Cardiac muscle cell (in vitro differentiated cells and primary cell): ENCODE results near the gene TTC17. TPM values are rescaled to one million over a fixed set of nuclear protein-coding genes. Genes with fewer than 3 reads are reported as not detected.
A peak's percentile ranks its signal among the peaks of the same experiment; 100 is the strongest.
"Not testable (repeated sequence)": the region's sequence is repeated elsewhere in the genome, so short reads cannot be mapped to it uniquely, and the experiment has no call there.

Source experiments
- DNase-seq, 2 donors: peaks; one replicate each; pipeline versions ENCODE4 v3.0.0 to v3.0.0-alpha.2; 2010 to 2017; ENCODE audit warnings: low read depth in 1 of 2, low spot score in 1 of 2
- H3K27ac ChIP-seq: fragments of 200-600 bp; sonication (generic); 2 replicates; pipeline ENCODE4 v1.5.1; 2016
- H3K27me3 ChIP-seq: fragments of 200-600 bp; sonication (generic); 2 replicates; pipeline ENCODE4 v1.6.0; 2016; ENCODE audit warnings: control low read depth
- H3K36me3 ChIP-seq: fragments of 200-600 bp; sonication (generic); 2 replicates; pipeline ENCODE4 v1.5.1; 2016; ENCODE audit warnings: control low read depth
- H3K4me1 ChIP-seq: fragments of 200-600 bp; sonication (generic); 2 replicates; pipeline ENCODE4 v1.8.1; 2017; ENCODE audit warnings: low read depth, mild to moderate bottlenecking, mixed run types
- H3K4me3 ChIP-seq: fragments of 200-600 bp; sonication (generic); 2 replicates; pipeline ENCODE4 v1.5.1; 2016; ENCODE audit warnings: mild to moderate bottlenecking
- H3K9me3 ChIP-seq: fragments of 200-600 bp; sonication (generic); 2 replicates; pipeline ENCODE4 v1.5.1; 2017; ENCODE audit warnings: low read depth, mild to moderate bottlenecking, control low read depth
- CTCF ChIP-seq: IDR thresholded peaks from 2 replicates; pipeline ENCODE4 v1.5.1; 2012; ENCODE audit warnings: low read depth, mild to moderate bottlenecking, low read length
- polyA plus RNA-seq: library from polyadenylated mRNA; unstranded; fragments of >200 nt; fragmentation: Nextera tagmentation; extraction: Ambion mirVana; gene quantifications from 2 replicates; pipeline ENCODE4 v1.2.1, GENCODE V29; 2016
- total RNA-seq: library from RNA; depleted of rRNA; stranded (reverse); fragments of >200 nt; gene quantifications from 2 replicates; pipeline ENCODE4 v1.2.3, GENCODE V29; 2016

Gene TTC17
- total and polyA plus RNA-seq, 2 experiments from 2014 or later: 31.7 to 103 TPM

DNA sequence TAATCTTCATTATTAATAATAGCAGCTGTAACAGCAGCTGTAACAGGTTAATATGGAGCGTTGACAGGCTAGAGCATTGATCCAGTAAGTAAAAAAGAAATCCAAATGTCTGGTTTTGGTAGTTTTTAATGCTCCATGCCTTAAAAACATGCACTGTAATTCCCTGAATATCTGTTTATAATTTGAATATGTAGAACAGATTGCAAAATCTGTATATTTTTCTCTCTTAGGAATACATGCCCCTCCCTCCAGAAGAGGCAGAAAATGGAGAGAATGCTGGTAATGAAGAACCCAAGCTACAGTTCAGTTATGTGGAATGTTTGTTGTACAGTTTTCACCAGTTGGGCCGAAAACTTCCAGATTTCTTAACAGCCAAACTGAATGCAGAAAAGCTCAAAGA lies 30.2 kb upstream of the TTC17 start:
- no peaks in the 10 kb centered on the region for H3K27me3 ChIP-seq
- H3K9me3 ChIP-seq: no peaks in the 10 kb centered on the region
- no peak overlapping the region for H3K27ac ChIP-seq
- H3K4me3 ChIP-seq: no peak overlapping the region
- no peak for DNase-seq
- TF ChIP-seq CTCF: no peak
- H3K36me3 ChIP-seq: peaks cover 97% of the 10 kb centered on the region
- H3K4me1 ChIP-seq: no peaks in the 10 kb centered on the region

GRCh38 chr11:43341159-43341558 lies 17.6 kb upstream of the TTC17 start:
- Histone ChIP-seq H3K9me3 (no peaks in the 10 kb centered on the region), H3K36me3 (peaks cover 49% of the 10 kb centered on the region)
- no peak for DNase-seq

DNA sequence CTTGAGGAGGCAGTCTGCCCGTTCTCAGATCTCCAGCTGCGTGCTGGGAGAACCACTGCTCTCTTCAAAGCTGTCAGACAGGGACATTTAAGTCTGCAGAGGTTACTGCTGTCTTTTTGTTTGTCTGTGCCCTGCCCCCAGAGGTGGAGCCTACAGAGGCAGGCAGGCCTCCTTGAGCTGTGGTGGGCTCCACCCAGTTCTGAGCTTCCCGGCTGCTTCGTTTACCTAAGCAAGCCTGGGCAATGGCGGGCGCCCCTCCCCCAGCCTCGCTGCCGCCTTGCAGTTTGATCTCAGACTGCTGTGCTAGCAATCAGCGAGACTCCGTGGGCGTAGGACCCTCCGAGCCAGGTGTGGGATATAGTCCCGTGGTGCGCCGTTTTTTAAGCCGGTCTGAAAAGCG lies 7.3 kb upstream of the TTC17 start:
- DNase-seq, H3K4me3 ChIP-seq, H3K4me1 ChIP-seq, H3K9me3 ChIP-seq, H3K36me3 ChIP-seq, H3K27me3 ChIP-seq, H3K27ac ChIP-seq: not testable (repeated sequence)

More at GRCh38 chr11:43341159-43341558, 17.6 kb upstream of the TTC17 start:
- H3K4me3 ChIP-seq: no peak overlapping the region
- no peak overlapping the region for H3K27ac ChIP-seq
- no peaks in the 10 kb centered on the region for H3K4me1 ChIP-seq
- no peaks in the 10 kb centered on the region for H3K27me3 ChIP-seq
- TF ChIP-seq CTCF: no peak

GRCh38 chr11:43354311-43354710 lies 4.4 kb upstream of the TTC17 start:
- Histone ChIP-seq H3K9me3 (no peaks in the 10 kb centered on the region), H3K4me1 (no peaks in the 10 kb centered on the region), H3K36me3 (no peaks in the 10 kb centered on the region), H3K4me3 (no peak overlapping the region), H3K27ac (no peak overlapping the region), H3K27me3 (no peaks in the 10 kb centered on the region)
- TF ChIP-seq CTCF: no peak
- no peak for DNase-seq

- H3K4me3 ChIP-seq: no peak overlapping the region
- no peaks in the 10 kb centered on the region for H3K27me3 ChIP-seq
- peaks cover 14% of the 10 kb centered on the region for H3K4me1 ChIP-seq
- no peak for TF ChIP-seq CTCF
- no peak for DNase-seq
- H3K27ac ChIP-seq: no peak overlapping the region
- H3K9me3 ChIP-seq: no peaks in the 10 kb centered on the region
- H3K36me3 ChIP-seq: no peaks in the 10 kb centered on the region
Measured at GRCh38 chr11:43356336-43356735, 2.4 kb upstream of the TTC17 start.

GRCh38 chr11:43358279-43358800 lies 380 bp upstream of the TTC17 start:
- DNase-seq: peak; percentile 6 to 7
- Histone ChIP-seq H3K4me3 (peak overlapping the region; percentile 83), H3K9me3 (no peaks in the 10 kb centered on the region), H3K36me3 (no peaks in the 10 kb centered on the region), H3K4me1 (peaks cover 14% of the 10 kb centered on the region), H3K27me3 (no peaks in the 10 kb centered on the region), H3K27ac (peak overlapping the region; percentile 96)
- TF ChIP-seq CTCF: no peak
